AG10803 (cell line): ENCODE results near the gene ZNF133.

Source experiments
- DNase-seq: peaks from one replicate; pipeline ENCODE4 v3.0.0; 2010; ENCODE audit warnings: low read depth
- H3K4me3 ChIP-seq: 2 replicates; pipeline ENCODE4 v1.5.1; 2011; ENCODE audit warnings: mild to moderate bottlenecking, low read length, control low read depth
- TF ChIP-seq, protein P1 (sequence below): conservative IDR thresholded peaks from 2 replicates; pipeline ENCODE4 v1.5.1; 2011; ENCODE audit warnings: mild to moderate bottlenecking, low read length, control low read depth, inconsistent platforms

ZNF133 gene

DNA sequence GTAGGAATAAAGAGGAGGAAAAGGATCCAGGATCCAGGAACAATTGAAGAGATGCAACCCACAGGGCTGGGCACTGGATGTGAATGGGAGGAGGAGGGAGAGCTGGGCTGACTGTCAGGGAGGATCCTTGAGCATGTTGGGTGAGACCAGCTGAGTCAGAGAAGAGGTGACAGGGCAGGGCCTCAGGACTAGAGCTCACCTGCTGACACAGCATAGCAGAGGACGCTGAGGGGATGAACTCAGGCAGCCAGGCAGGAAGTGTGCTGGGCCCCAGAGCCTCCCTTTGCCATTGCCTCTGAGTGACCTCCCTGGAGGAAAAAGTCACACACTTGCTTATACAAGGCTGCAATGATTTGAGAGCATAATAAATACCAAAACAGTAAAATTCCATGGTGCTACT, 72.3 kb downstream of the ZNF133 start:
- no peak overlapping the region for H3K4me3 ChIP-seq
- TF ChIP-seq, protein P1, sequence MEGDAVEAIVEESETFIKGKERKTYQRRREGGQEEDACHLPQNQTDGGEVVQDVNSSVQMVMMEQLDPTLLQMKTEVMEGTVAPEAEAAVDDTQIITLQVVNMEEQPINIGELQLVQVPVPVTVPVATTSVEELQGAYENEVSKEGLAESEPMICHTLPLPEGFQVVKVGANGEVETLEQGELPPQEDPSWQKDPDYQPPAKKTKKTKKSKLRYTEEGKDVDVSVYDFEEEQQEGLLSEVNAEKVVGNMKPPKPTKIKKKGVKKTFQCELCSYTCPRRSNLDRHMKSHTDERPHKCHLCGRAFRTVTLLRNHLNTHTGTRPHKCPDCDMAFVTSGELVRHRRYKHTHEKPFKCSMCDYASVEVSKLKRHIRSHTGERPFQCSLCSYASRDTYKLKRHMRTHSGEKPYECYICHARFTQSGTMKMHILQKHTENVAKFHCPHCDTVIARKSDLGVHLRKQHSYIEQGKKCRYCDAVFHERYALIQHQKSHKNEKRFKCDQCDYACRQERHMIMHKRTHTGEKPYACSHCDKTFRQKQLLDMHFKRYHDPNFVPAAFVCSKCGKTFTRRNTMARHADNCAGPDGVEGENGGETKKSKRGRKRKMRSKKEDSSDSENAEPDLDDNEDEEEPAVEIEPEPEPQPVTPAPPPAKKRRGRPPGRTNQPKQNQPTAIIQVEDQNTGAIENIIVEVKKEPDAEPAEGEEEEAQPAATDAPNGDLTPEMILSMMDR, result no peak
- DNase-seq, result no peak

DNA sequence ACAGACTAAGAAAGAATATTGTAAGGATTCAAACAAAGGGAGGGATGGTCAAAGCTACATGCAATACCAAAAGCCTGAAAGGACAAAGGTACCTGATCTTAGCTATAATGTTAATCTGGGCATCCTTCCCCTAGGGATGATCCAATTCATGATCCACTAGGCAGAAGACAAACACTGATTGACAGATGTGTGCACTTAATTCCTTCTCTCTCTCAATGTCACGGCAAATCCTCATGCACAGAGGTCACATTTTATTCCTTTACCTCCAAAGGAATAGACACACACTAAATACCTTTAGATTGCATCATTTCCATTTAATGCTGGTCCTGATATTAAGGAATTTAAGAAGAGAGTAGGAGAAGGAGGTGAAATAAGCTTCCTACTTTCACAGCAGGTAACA, 73.4 kb downstream of the ZNF133 start:
- no peak overlapping the region for H3K4me3 ChIP-seq
- no peak for DNase-seq
- TF ChIP-seq, protein P1, result no peak

DNA sequence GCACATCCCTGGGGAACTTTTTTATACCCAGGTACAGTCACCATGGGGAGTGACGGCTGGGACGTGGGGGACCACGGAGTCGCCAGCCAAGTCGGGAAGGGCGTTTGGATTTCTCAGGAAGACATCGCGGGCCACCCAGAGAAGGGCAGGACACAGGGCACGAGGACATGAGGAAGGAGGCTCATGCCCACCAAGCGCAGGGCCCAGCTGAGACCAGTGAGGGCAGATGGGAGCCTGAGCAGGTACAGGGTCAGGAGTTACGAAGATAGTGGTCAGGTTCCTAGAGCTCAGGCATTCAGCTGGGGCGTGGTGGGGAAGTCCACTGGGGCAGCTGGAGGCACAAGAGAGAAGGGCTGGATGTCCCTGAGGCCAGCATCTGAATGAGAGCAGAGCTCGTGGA, 74.6 kb downstream of the ZNF133 start:
- H3K4me3 ChIP-seq, result no peak overlapping the region
- TF ChIP-seq, protein P1, result no peak
- DNase-seq, result no peak

DNA sequence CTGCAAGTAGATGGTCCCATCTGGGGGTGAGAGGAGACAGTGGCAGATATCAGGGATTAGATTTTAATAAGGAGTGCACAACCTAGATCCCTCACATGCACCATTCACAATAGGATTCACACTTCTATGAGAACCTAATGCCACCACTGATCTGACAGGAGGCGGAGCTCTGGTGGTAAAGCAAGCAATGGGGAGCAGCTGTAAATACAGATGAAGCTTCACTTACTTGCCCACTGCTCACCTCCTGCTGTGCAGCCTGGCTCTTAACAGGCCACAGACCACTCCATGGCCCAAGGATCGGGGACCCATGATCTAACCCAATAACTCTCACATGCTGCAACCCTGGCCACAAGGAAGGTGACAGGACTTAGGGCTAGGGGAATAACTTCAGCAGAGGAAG, 75.4 kb downstream of the ZNF133 start:
- TF ChIP-seq, protein P1, result no peak
- no peak overlapping the region for H3K4me3 ChIP-seq
- DNase-seq, result no peak

DNA sequence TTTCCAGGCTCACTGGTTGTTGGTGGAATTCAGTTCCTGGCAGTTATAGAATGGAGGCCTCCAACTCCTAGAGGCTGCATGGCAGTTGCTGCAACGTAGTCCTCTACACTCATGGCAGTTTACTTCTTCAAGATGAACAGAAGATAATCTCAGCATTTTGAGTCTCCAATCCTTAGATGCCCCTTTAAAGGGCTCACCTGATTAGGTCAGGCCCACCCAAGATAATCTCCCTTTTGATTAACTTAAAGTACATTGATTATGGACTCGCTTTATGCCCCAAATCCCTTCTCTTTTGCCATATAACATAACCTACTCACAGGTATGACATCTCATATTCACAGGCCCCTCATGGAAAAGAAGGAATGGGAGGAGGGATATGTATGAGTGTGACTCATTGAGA, 76.4 kb downstream of the ZNF133 start:
- TF ChIP-seq, protein P1, result no peak
- no peak overlapping the region for H3K4me3 ChIP-seq
- DNase-seq, result no peak
